T-helper 1 cell (primary cell): ENCODE measurements around the gene SLC1A1.
A peak's percentile ranks its signal among the peaks of the same experiment; 100 is the strongest.

Experiments used
- DNase-seq, 5 donors: peaks; one replicate each; pipeline ENCODE4 v3.0.0-alpha.2; 2012 to 2020

Gene SLC1A1

GRCh38 chr9:4581861-4582565 lies 91.7 kb downstream of the SLC1A1 start:
- DNase-seq, result no peak

DNA sequence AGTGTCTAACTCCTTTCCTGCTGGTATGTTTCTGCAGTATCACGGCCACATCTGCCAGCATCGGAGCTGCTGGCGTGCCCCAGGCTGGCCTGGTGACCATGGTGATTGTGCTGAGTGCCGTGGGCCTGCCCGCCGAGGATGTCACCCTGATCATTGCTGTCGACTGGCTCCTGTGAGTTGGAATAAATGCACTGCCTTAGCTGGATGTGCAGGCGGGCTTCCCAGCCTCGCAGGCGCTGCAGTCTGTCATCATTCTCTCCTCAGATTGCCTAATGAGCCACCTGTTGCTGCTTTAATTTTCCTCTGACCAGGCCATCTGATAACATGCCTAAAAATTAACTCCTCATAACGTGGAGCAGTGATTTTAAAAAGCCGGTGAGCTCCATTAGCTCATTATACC lies 92.7 kb downstream of the SLC1A1 start:
- no peak for DNase-seq

GRCh38 chr9:4584636-4585035 lies 94.4 kb downstream of the SLC1A1 start:
- no peak for DNase-seq

DNA sequence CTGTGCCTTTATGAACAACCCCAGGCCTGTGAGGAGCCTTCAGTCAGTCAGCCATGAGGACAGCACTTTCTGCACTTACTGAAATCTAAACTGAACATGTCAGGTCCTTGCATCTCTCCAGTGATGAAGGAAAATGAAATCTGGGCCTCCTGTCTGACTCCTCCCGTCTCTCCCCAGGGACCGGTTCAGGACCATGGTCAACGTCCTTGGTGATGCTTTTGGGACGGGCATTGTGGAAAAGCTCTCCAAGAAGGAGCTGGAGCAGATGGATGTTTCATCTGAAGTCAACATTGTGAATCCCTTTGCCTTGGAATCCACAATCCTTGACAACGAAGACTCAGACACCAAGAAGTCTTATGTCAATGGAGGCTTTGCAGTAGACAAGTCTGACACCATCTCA lies 94.9 kb downstream of the SLC1A1 start:
- DNase-seq, result no peak

- DNase-seq, result no peak
These were observed 98.5 kb downstream of the SLC1A1 start for GRCh38 chr9:4588721-4589120.

DNA sequence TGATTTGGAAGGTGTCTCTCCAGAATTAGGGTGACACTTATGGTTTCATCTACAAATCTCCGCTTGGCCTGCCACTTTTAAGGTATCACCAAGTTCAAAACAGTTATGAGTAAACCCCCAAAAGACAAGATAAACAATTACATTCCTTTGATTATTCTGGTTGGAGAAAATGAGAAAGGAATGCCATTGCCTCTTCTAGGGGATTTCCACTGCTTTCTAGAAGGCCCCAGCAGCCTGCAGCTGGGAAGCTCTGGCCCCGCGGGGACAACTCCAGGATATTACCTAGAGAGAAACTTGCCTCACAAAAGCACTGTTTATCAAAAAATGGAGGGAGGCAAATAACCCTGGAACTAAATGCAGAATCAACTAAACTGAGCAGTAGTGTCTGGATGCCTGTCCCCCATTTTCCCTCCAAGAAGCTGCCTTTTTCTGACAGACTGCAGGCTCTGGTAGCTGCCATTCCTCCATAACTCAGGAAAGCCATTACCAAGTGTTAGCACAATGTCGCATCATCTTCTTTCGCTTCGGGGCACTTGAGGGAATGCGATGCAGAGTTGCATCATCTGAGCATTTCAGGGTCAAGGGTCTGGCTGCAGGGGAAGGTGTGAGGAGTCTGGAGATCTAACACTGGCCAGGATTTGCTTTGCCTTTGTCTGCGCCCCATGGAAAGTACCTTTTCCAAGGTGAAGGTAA lies 100.3 kb downstream of the SLC1A1 start:
- DNase-seq, result no peak

DNA sequence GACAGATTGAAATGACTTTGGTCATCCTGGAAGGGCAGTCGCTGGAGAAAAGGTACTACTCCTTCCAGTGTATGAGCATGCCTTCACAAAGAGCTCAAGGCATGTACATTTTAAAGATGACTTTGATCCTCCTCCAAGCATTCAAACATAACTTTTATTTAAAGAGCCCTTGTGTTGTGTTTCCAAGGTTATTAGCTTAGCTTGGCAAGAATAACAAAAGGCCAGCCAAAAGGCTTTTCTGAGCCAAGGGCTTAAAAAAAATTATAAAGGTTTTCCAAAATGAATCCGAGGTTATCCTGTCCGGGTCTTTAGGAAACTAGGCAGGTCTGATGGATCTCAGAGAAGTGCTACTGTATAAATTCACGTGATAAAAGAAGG lies 100.8 kb downstream of the SLC1A1 start:
- DNase-seq, result no peak

DNA sequence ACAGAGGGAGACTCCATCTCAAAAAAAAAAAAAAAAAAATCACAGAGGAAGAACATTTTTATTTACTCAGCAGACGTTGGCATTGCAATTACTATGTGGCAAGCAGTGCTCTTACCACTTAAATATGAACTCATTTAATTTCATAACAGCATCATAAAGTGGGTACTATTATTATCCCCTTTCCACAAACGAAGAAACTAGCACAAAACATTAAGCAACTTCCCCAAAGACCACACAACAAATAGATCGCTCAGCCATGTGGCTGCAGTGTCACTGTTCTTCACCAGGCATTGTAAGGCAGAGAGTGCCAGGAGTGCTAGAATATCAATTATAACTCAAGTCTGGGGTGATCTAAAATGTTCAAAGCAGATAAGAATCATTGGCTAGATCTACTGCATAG lies 102.0 kb downstream of the SLC1A1 start:
- no peak for DNase-seq

DNA sequence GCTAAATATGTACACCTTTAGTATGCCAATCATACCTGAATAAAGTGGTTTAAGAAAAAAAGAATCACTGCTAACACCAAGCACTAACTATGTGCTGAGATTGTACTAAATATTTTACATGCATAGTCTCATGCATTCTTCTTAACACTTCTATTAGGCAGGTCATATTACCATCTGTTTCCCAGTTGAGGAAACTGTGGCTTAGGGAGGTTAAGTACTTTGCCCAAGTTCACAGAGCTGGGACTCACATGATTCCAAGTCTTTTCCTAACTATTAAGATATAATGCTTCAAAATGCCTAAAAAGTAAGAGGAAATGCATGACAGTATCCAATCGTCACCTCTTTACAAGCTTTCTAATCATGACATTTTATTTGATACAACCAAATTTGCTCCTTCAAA lies 102.6 kb downstream of the SLC1A1 start:
- DNase-seq, result no peak

- DNase-seq, result no peak
These were observed 104.3 kb downstream of the SLC1A1 start for GRCh38 chr9:4594545-4594944.

GRCh38 chr9:4594994-4595393 lies 104.7 kb downstream of the SLC1A1 start:
- DNase-seq, result no peak

DNA sequence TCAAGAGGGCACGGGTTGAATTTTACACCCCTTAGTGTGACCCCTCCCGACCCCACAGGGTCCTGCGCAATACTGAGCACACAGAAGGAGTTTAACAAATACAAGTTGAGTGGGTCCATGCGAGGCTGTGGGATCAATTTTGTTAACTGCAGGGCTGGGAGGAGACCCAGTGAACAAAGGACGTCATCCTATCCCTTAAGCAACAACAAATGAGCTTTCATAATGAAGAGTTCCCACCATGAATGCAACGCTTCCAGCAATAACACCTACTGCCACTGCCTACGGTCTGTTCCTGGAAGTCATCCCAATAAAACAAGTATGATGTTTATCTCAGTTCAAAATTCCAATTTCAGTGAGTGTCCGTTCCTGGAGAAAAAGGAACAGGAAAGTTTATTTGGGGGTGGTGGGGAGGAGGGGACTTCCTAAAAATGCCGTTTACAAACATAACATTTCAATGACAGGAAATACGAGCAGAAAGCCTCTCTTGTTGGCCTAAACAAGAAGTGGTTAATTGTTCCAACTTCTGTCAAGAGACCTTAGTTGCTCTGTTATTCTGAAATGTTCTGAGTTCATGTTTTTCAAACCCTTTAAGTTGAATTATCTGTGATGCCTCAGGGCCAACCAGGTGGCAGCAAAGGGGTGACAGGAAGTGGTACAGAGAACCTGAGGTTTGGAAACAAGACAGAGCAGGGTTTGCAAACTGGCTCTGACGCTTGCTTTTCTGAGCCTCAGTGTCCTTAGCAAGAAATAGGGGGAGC lies 106.1 kb downstream of the SLC1A1 start:
- peak in 4 of 5 donors; percentile 20 to 78 (median 34) for DNase-seq

DNA sequence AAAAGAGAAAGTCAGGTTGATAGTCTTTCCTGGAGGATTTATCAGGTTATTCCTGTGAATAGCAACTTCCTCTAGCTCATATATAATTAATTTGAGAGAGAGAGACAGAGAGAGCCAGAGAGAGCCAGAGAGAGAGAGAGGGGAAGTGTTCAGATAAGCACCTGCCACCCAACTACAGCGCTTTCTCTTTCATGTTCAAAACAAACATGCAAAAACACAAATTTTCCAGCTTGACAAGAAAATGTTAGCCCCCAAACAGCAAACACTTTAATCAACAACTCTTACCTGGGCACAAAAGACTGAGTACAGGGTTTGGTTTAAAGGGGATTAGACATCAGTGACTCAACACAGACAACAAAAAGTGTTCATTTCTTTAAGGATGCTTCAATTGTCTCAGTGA lies 110.1 kb downstream of the SLC1A1 start:
- DNase-seq, result peak in 1 of 5 donors; percentile 20

- DNase-seq, result no peak
These were observed 113.6 kb downstream of the SLC1A1 start for GRCh38 chr9:4603830-4604229.

DNA sequence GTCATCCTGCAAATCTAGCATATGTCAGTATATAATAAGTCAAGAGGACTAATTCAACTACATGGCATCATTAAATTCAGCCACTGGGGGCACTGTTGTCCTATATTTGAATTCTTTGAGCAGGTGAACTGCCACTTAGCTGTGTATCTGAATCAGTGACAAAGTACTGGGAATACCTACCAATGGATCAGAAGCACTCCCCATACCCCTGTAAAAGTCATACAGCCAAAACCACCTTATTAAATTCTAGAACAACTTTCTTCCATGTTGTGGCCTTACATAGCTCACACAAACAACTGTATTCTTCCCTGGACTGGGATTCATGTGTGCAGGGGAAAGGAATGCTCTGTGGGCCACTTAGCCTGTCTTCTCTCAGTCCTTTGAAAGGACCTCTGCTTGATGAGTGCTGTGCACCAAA lies 114.4 kb downstream of the SLC1A1 start:
- peak in 4 of 5 donors; percentile 27 to 78 (median 54) for DNase-seq

- peak in 3 of 5 donors; percentile 8 to 27 (median 17) for DNase-seq
These were observed 115.8 kb downstream of the SLC1A1 start for GRCh38 chr9:4606033-4606432.

DNA sequence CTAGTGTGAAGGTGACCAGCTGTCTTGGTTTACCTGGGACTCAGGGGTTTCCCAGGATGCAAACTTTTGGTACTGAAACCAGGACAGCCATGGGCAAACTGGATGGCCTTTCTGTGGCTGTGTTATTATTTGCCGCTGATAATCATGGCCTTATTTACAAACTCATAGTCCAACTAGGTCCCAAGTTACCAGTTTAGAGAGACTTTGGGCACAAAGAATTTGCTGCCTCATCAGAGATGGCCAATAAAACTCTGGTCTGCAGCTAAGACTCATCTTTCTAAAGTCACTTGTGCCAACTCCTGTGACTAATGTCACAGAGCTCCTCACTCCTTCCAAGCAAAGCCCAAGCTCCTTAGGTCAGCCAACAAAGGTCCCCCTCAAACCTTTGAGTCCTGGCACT lies 124.4 kb downstream of the SLC1A1 start:
- no peak for DNase-seq

DNA sequence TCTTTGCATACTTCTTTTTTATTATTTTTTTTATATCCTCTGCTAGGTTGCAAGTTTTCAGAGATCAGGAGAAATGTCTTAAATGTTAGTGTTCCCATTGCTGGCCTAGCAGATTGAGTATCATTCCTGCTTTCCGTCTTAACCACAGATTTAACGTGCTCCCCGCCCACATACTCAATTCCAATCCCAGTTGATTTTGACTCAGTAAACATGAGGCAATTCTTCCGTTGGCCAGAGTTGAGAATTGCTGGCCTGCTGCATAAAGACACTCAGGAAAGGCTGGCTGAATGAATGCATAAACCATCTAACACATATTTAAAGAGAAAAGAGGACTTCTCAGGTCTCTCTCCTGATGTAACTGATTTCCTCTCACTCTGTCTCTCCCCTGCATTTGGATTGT lies 125.0 kb downstream of the SLC1A1 start:
- no peak for DNase-seq

DNA sequence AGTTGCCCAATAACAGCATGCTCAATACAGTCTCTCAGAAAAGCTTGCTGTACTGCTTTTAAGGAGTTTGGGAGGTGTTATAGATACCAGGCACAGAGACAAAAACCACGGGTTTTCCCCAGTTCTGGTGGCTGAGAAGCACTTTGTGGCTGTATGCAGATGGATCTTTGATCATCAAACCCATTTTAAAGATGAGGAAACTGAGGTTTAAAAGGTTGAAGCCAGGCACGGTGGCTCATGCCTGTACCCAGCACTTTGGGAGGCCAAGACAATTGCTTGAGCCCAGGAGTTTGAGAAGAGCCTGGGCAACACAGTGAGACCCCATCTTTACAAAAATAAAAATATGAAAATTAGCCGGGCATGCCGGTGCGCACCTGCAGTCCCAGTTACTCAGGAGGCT lies 125.5 kb downstream of the SLC1A1 start:
- DNase-seq, result no peak

- no peak for DNase-seq
These were observed 127.5 kb downstream of the SLC1A1 start for GRCh38 chr9:4617752-4618151.

GRCh38 chr9:4618700-4619099 lies 128.4 kb downstream of the SLC1A1 start:
- DNase-seq, result no peak

- DNase-seq, result peak in 1 of 5 donors; percentile 66
These were observed 129.9 kb downstream of the SLC1A1 start for GRCh38 chr9:4620057-4620765.

DNA sequence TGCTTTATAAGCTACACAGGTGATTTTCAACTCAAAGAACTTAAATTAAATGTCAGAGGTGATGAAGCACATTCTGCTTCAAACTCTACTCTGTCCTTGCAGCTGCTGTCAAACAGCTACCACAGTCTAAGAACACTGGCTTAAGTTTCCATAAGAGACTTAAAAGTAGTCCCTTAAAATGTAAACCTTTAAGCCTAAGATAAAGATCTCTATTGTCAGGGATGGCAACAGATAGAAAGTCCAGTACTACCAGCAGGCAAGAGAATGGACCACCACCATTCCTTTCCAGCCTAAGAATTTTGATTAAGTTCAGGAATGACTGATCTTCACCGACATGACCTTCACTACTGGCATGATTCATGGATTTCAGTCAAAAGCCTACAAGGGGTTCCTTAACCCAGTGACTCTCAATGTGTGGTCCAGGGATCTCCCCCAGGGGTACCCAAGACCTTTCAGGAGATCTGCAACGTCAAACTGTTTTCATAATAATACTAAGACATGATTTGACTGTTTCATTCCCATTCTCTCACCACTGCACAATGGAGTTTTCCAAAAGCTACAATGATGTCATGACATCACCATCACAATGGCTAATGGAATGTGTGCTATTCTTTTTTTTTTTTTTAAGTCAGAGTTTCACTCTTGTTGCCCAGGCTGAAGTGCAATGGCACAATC lies 130.8 kb downstream of the SLC1A1 start:
- no peak for DNase-seq
